ENCODE data around the gene RDH16.

DNA sequence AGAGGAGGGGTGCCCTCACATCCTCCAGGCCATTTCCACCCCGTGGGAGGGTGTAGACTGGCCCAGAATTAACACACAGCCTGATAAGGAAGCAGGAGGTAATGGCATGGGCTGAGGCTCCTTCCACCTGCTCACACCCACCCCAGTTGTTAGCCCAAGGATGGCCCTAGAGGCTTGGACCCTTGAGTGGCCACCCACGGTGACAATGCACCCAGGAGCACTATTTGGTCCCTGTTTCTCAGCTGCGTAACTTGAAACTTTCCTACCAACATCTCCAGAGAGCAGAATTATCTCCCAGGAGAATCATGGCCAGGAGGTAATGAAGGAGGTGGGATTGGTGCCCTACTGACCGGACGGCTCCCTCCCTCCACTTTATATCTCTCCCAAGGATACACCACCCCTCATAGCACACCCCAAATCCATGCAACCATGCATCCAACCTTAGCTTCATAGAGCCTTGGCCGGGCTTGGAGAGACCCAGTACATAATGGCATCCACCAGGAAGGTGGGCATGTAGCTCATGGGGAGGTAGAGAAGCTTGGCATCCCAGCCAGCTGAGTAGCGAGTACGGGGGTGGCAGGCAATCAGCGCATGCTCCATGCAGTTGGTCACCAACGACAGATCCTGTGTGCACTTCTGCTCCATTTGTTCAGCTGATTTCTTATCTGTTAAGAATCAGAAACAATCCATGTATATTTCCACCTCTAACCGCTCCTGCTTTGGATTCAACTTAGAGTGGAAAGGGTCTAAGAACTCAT, 5.6 kb downstream of the RDH16 start:
- TF ChIP-seq, protein P1, sequence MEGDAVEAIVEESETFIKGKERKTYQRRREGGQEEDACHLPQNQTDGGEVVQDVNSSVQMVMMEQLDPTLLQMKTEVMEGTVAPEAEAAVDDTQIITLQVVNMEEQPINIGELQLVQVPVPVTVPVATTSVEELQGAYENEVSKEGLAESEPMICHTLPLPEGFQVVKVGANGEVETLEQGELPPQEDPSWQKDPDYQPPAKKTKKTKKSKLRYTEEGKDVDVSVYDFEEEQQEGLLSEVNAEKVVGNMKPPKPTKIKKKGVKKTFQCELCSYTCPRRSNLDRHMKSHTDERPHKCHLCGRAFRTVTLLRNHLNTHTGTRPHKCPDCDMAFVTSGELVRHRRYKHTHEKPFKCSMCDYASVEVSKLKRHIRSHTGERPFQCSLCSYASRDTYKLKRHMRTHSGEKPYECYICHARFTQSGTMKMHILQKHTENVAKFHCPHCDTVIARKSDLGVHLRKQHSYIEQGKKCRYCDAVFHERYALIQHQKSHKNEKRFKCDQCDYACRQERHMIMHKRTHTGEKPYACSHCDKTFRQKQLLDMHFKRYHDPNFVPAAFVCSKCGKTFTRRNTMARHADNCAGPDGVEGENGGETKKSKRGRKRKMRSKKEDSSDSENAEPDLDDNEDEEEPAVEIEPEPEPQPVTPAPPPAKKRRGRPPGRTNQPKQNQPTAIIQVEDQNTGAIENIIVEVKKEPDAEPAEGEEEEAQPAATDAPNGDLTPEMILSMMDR (IDR thresholded peaks at IDR 0.05), result no peak
- TF ChIP-seq, protein P2, sequence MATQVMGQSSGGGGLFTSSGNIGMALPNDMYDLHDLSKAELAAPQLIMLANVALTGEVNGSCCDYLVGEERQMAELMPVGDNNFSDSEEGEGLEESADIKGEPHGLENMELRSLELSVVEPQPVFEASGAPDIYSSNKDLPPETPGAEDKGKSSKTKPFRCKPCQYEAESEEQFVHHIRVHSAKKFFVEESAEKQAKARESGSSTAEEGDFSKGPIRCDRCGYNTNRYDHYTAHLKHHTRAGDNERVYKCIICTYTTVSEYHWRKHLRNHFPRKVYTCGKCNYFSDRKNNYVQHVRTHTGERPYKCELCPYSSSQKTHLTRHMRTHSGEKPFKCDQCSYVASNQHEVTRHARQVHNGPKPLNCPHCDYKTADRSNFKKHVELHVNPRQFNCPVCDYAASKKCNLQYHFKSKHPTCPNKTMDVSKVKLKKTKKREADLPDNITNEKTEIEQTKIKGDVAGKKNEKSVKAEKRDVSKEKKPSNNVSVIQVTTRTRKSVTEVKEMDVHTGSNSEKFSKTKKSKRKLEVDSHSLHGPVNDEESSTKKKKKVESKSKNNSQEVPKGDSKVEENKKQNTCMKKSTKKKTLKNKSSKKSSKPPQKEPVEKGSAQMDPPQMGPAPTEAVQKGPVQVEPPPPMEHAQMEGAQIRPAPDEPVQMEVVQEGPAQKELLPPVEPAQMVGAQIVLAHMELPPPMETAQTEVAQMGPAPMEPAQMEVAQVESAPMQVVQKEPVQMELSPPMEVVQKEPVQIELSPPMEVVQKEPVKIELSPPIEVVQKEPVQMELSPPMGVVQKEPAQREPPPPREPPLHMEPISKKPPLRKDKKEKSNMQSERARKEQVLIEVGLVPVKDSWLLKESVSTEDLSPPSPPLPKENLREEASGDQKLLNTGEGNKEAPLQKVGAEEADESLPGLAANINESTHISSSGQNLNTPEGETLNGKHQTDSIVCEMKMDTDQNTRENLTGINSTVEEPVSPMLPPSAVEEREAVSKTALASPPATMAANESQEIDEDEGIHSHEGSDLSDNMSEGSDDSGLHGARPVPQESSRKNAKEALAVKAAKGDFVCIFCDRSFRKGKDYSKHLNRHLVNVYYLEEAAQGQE (IDR thresholded peaks at IDR 0.05; ENCODE audit: insufficient read depth in 1 of 2, low read depth in 2 of 2, low read length in 1 of 2), result no peak

All from Panc1 (cell line).